Measurements from ENCODE around the gene TEX47. TPM values are rescaled to one million over a fixed set of nuclear protein-coding genes. Genes with fewer than 3 reads are reported as not detected.

Gene TEX47
- total and polyA plus RNA-seq, 7 donors = not detected

GRCh38 chr7:88761779-88762178, 33.8 kb downstream of the TEX47 start:
- WGBS, 2 donors = 45 to 69% methylated on average over 1 of the region's 1 CpG
- H3K9me3 ChIP-seq = no peaks in the 10 kb centered on the region
- H3K36me3 ChIP-seq = no peaks in the 10 kb centered on the region
- H3K27ac ChIP-seq = no peak overlapping the region
- intact Hi-C loops (cut with DNase I) = no loop called here
- no peak for DNase-seq
- H3K4me1 ChIP-seq = peaks cover 0 to 19% (median 17%) of the 10 kb centered on the region in 4 donors
- peaks cover 21 to 48% (median 31%) of the 10 kb centered on the region in 3 donors for H3K27me3 ChIP-seq
- H3K4me3 ChIP-seq = no peak overlapping the region
- TF ChIP-seq EP300 (IDR thresholded peaks at IDR 0.05) (no peak), CTCF (IDR thresholded peaks at IDR 0.05) (no peak), POLR2AphosphoS5 (IDR thresholded peaks at IDR 0.05) (no peak), POLR2A (IDR thresholded peaks at IDR 0.05) (no peak)

- no peak overlapping the region for H3K4me3 ChIP-seq
- peaks cover 21 to 64% (median 36%) of the 10 kb centered on the region in 3 donors for H3K27me3 ChIP-seq
- no peak overlapping the region for H3K27ac ChIP-seq
- H3K36me3 ChIP-seq = no peaks in the 10 kb centered on the region
- no peak for DNase-seq
- WGBS, 2 donors = 9 to 26% methylated on average over 6 of the region's 6 CpGs
- peaks cover 0 to 19% (median 17%) of the 10 kb centered on the region in 4 donors for H3K4me1 ChIP-seq
- no peak for TF ChIP-seq POLR2AphosphoS5 (IDR thresholded peaks at IDR 0.05)
- TF ChIP-seq POLR2A (IDR thresholded peaks at IDR 0.05) = no peak
- TF ChIP-seq EP300 (IDR thresholded peaks at IDR 0.05) = no peak
- no peak for TF ChIP-seq CTCF (IDR thresholded peaks at IDR 0.05)
- H3K9me3 ChIP-seq = no peaks in the 10 kb centered on the region
- intact Hi-C loops (cut with DNase I) = no loop called here
Observed at GRCh38 chr7:88760136-88760515, 35.4 kb downstream of the TEX47 start.

GRCh38 chr7:88759230-88760135, 36.1 kb downstream of the TEX47 start, which contains the start of gene ZNF804B:
TSS of gene ZNF804B (plus strand) at chr7:88759700. CDS start at chr7:88759977, 277 bp downstream.
- 2 to 4% methylated on average over 74 of the region's 74 CpGs for WGBS, 2 donors

More at GRCh38 chr7:88759230-88760135, 36.1 kb downstream of the TEX47 start, which contains the start of gene ZNF804B:
- TF ChIP-seq POLR2A (IDR thresholded peaks at IDR 0.05) (no peak), CTCF (IDR thresholded peaks at IDR 0.05) (no peak), EP300 (IDR thresholded peaks at IDR 0.05) (no peak), POLR2AphosphoS5 (IDR thresholded peaks at IDR 0.05) (no peak)
- H3K36me3 ChIP-seq = no peaks in the 10 kb centered on the region
- peaks cover 0 to 19% (median 17%) of the 10 kb centered on the region in 4 donors for H3K4me1 ChIP-seq
- H3K9me3 ChIP-seq = no peaks in the 10 kb centered on the region
- H3K27ac ChIP-seq = no peak within 1 kb of the TSS
- peak within 1 kb of the TSS in 3 of 4 donors; percentile 34 to 50 (median 39) for H3K4me3 ChIP-seq
- intact Hi-C loops (cut with DNase I) = no loop called here
- H3K27me3 ChIP-seq = peaks cover 21 to 70% (median 36%) of the 10 kb centered on the region in 3 donors
- DNase-seq = peak; percentile 62
